ENCODE results near the gene KLLN.
A peak's percentile ranks its signal among the peaks of the same experiment; 100 is the strongest.
"Not testable (repeated sequence)": the region's sequence is repeated elsewhere in the genome, so short reads cannot be mapped to it uniquely, and the experiment has no call there.

Gene KLLN

DNA sequence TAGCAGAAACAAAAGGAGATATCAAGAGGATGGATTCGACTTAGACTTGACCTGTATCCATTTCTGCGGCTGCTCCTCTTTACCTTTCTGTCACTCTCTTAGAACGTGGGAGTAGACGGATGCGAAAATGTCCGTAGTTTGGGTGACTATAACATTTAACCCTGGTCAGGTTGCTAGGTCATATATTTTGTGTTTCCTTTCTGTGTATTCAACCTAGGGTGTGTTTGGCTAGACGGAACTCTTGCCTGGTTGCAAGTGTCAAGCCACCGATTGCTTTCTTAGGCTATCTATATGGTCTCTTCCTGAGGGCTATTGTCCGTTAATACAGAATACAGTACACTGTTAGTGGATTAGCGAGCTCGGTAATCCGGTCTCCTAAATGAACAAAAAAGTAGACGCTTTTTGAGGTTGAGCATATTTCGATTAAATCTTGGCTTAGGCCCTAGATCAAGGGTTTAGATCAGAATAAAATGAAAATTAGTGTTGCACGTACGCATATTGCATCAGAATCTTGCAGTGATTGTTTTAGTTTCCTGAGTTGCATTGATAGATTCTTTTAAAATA is 1.2 kb upstream of the KLLN start:
- H3K27ac ChIP-seq (replicated peaks), result peak overlapping the region; percentile 66

GRCh38 chr10:87863951-87864495 is 690 bp upstream of the KLLN start:
- H3K4me3 ChIP-seq (replicated peaks; ENCODE audit: insufficient read depth, low read length), result peak overlapping the region; percentile 86

More for the DNA sequence above, 1.2 kb upstream of the KLLN start:
- H3K27me3 ChIP-seq (ENCODE audit: insufficient read depth, poor library complexity, severe bottlenecking), result no peaks in the 10 kb centered on the region
- peak overlapping the region; percentile 86 for H3K4me3 ChIP-seq (replicated peaks; ENCODE audit: insufficient read depth, low read length)
- TF ChIP-seq REST (IDR thresholded peaks at IDR 0.05; ENCODE audit: insufficient replicate concordance, low read depth) (no peak), GABPA (IDR thresholded peaks at IDR 0.05; ENCODE audit: low read depth) (no peak), SPI1 (IDR thresholded peaks at IDR 0.05; ENCODE audit: borderline replicate concordance, low read depth) (no peak), POLR2AphosphoS5 (IDR thresholded peaks at IDR 0.05; ENCODE audit: low read depth) (no peak)
- TF ChIP-seq, protein P1, sequence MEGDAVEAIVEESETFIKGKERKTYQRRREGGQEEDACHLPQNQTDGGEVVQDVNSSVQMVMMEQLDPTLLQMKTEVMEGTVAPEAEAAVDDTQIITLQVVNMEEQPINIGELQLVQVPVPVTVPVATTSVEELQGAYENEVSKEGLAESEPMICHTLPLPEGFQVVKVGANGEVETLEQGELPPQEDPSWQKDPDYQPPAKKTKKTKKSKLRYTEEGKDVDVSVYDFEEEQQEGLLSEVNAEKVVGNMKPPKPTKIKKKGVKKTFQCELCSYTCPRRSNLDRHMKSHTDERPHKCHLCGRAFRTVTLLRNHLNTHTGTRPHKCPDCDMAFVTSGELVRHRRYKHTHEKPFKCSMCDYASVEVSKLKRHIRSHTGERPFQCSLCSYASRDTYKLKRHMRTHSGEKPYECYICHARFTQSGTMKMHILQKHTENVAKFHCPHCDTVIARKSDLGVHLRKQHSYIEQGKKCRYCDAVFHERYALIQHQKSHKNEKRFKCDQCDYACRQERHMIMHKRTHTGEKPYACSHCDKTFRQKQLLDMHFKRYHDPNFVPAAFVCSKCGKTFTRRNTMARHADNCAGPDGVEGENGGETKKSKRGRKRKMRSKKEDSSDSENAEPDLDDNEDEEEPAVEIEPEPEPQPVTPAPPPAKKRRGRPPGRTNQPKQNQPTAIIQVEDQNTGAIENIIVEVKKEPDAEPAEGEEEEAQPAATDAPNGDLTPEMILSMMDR (IDR thresholded peaks at IDR 0.05; ENCODE audit: insufficient read depth, low read length), result no peak
- DNase-seq (ENCODE audit: low read depth in 1 of 2, low spot score in 1 of 2), result no peak

GRCh38 chr10:87862679-87863052 is 667 bp downstream of the KLLN start:
- DNase-seq (ENCODE audit: low read depth in 1 of 2, low spot score in 1 of 2), result no peak
- peak overlapping the region; percentile 91 for H3K27ac ChIP-seq (replicated peaks)

More at GRCh38 chr10:87863951-87864495, 690 bp upstream of the KLLN start:
- peak overlapping the region; percentile 66 for H3K27ac ChIP-seq (replicated peaks)
- H3K27me3 ChIP-seq (ENCODE audit: insufficient read depth, poor library complexity, severe bottlenecking); DNase-seq (ENCODE audit: low read depth in 1 of 2, low spot score in 1 of 2): not testable (repeated sequence)

More at GRCh38 chr10:87862679-87863052, 667 bp downstream of the KLLN start:
- Histone ChIP-seq H3K4me3 (replicated peaks; ENCODE audit: insufficient read depth, low read length) (peak overlapping the region; percentile 86), H3K27me3 (ENCODE audit: insufficient read depth, poor library complexity, severe bottlenecking) (no peaks in the 10 kb centered on the region)
- TF ChIP-seq POLR2AphosphoS5 (IDR thresholded peaks at IDR 0.05; ENCODE audit: low read depth) (no peak), GABPA (IDR thresholded peaks at IDR 0.05; ENCODE audit: low read depth) (no peak), SPI1 (IDR thresholded peaks at IDR 0.05; ENCODE audit: borderline replicate concordance, low read depth) (no peak), REST (IDR thresholded peaks at IDR 0.05; ENCODE audit: insufficient replicate concordance, low read depth) (no peak)
- TF ChIP-seq, protein P1 (IDR thresholded peaks at IDR 0.05; ENCODE audit: insufficient read depth, low read length), result no peak
